ENCODE data around the gene THSD4.
A peak's percentile ranks its signal among the peaks of the same experiment; 100 is the strongest.

THSD4 gene

GRCh38 chr15:71801935-71802655, 686.8 kb downstream of the THSD4 start:
- no peak overlapping the region for H3K18ac ChIP-seq (ENCODE audit: low read depth in 1 of 2, low read length in 2 of 2)
- H2BK12ac ChIP-seq (ENCODE audit: low read length in 2 of 2): no peak overlapping the region
- peak overlapping the region; percentile 42 for H2AK5ac ChIP-seq (ENCODE audit: low read length, severe bottlenecking)
- no peaks in the 10 kb centered on the region for H3K79me1 ChIP-seq (replicated peaks; ENCODE audit: low read length, poor library complexity, severe bottlenecking)
- H3K4ac ChIP-seq (ENCODE audit: low read depth in 1 of 2, low read length in 2 of 2): no peak overlapping the region
- H3K9ac ChIP-seq (ENCODE audit: low read length): no peak overlapping the region
- peak overlapping the region in 1 of 2 experiments; percentile 6 for H3K4me3 ChIP-seq (ENCODE audit: insufficient read depth in 1 of 2, low read depth in 1 of 2, low read length in 2 of 2)
- H3K9me3 ChIP-seq (ENCODE audit: control insufficient read depth, low read length): no peaks in the 10 kb centered on the region
- 90% methylated on average over 24 of the region's 24 CpGs for WGBS
- H3K27ac ChIP-seq (ENCODE audit: low read length, poor library complexity, severe bottlenecking): no peak overlapping the region
- H3K23ac ChIP-seq (ENCODE audit: low read length in 2 of 2): no peak overlapping the region
- H4K8ac ChIP-seq (ENCODE audit: low read length): no peak overlapping the region
- no peak overlapping the region for H3K14ac ChIP-seq (ENCODE audit: low read length in 2 of 2)
- H3K4me2 ChIP-seq (ENCODE audit: low read length, poor library complexity, severe bottlenecking): no peak overlapping the region
- H3K36me3 ChIP-seq (ENCODE audit: control insufficient read depth in 1 of 2, insufficient read depth in 2 of 2, low read depth in 1 of 2, low read length in 2 of 2): peaks cover 0 to 4% of the 10 kb centered on the region in 2 experiments
- H3K27me3 ChIP-seq (ENCODE audit: control insufficient read depth in 1 of 2, insufficient read depth in 1 of 2, low read length in 2 of 2): no peaks in the 10 kb centered on the region
- H4K91ac ChIP-seq (ENCODE audit: low read length): no peak overlapping the region
- no peak overlapping the region for H2BK5ac ChIP-seq (ENCODE audit: low read depth, low read length, poor library complexity, severe bottlenecking)
- H3K4me1 ChIP-seq (ENCODE audit: control insufficient read depth, insufficient read depth, low read depth, low read length): peaks cover 25% of the 10 kb centered on the region
- no peak for DNase-seq
- no peak overlapping the region for H2BK15ac ChIP-seq (ENCODE audit: low read depth, poor library complexity, severe bottlenecking)
- H2BK120ac ChIP-seq (ENCODE audit: low read depth, low read length): no peak overlapping the region
- no peak overlapping the region for H2AFZ ChIP-seq (ENCODE audit: low read depth, low read length)

- Histone ChIP-seq H2BK12ac (ENCODE audit: low read length in 2 of 2) (no peak overlapping the region), H3K79me1 (replicated peaks; ENCODE audit: low read length, poor library complexity, severe bottlenecking) (no peaks in the 10 kb centered on the region), H2BK15ac (ENCODE audit: low read depth, poor library complexity, severe bottlenecking) (no peak overlapping the region), H3K4ac (ENCODE audit: low read depth in 1 of 2, low read length in 2 of 2) (no peak overlapping the region), H4K91ac (ENCODE audit: low read length) (no peak overlapping the region), H3K4me1 (ENCODE audit: control insufficient read depth, insufficient read depth, low read depth, low read length) (peaks cover 31% of the 10 kb centered on the region), H3K9me3 (ENCODE audit: control insufficient read depth, low read length) (no peaks in the 10 kb centered on the region), H3K18ac (ENCODE audit: low read depth in 1 of 2, low read length in 2 of 2) (no peak overlapping the region), H2AFZ (ENCODE audit: low read depth, low read length) (no peak overlapping the region), H3K27me3 (ENCODE audit: control insufficient read depth in 1 of 2, insufficient read depth in 1 of 2, low read length in 2 of 2) (peaks cover 0 to 2% of the 10 kb centered on the region in 2 experiments), H3K27ac (ENCODE audit: low read length, poor library complexity, severe bottlenecking) (no peak overlapping the region), H3K36me3 (ENCODE audit: control insufficient read depth in 1 of 2, insufficient read depth in 2 of 2, low read depth in 1 of 2, low read length in 2 of 2) (peaks cover 0 to 4% of the 10 kb centered on the region in 2 experiments), H3K4me2 (ENCODE audit: low read length, poor library complexity, severe bottlenecking) (no peak overlapping the region), H4K8ac (ENCODE audit: low read length) (no peak overlapping the region), H3K23ac (ENCODE audit: low read length in 2 of 2) (no peak overlapping the region), H3K14ac (ENCODE audit: low read length in 2 of 2) (no peak overlapping the region), H3K9ac (ENCODE audit: low read length) (no peak overlapping the region), H2BK120ac (ENCODE audit: low read depth, low read length) (no peak overlapping the region), H2BK5ac (ENCODE audit: low read depth, low read length, poor library complexity, severe bottlenecking) (no peak overlapping the region), H2AK5ac (ENCODE audit: low read length, severe bottlenecking) (peak overlapping the region; percentile 8), H3K4me3 (ENCODE audit: insufficient read depth in 1 of 2, low read depth in 1 of 2, low read length in 2 of 2) (no peak overlapping the region)
- WGBS: 35% methylated on average over 18 of the region's 21 CpGs
- no peak for DNase-seq
Measured at GRCh38 chr15:71802770-71803169, 687.5 kb downstream of the THSD4 start.

- no peak overlapping the region for H4K91ac ChIP-seq (ENCODE audit: low read length)
- no peaks in the 10 kb centered on the region for H3K36me3 ChIP-seq (ENCODE audit: control insufficient read depth in 1 of 2, insufficient read depth in 2 of 2, low read depth in 1 of 2, low read length in 2 of 2)
- H3K23ac ChIP-seq (ENCODE audit: low read length in 2 of 2): no peak overlapping the region
- no peak overlapping the region for H3K4ac ChIP-seq (ENCODE audit: low read depth in 1 of 2, low read length in 2 of 2)
- no peak for DNase-seq
- no peaks in the 10 kb centered on the region for H3K9me3 ChIP-seq (ENCODE audit: control insufficient read depth, low read length)
- no peak overlapping the region for H3K4me3 ChIP-seq (ENCODE audit: insufficient read depth in 1 of 2, low read depth in 1 of 2, low read length in 2 of 2)
- H3K27ac ChIP-seq (ENCODE audit: low read length, poor library complexity, severe bottlenecking): peak overlapping the region; percentile 7
- no peak overlapping the region for H3K4me2 ChIP-seq (ENCODE audit: low read length, poor library complexity, severe bottlenecking)
- no peak overlapping the region for H3K14ac ChIP-seq (ENCODE audit: low read length in 2 of 2)
- peaks cover 44% of the 10 kb centered on the region for H3K4me1 ChIP-seq (ENCODE audit: control insufficient read depth, insufficient read depth, low read depth, low read length)
- WGBS: 88% methylated on average over 4 of the region's 5 CpGs
- peak overlapping the region; percentile 33 for H2BK15ac ChIP-seq (ENCODE audit: low read depth, poor library complexity, severe bottlenecking)
- H3K27me3 ChIP-seq (ENCODE audit: control insufficient read depth in 1 of 2, insufficient read depth in 1 of 2, low read length in 2 of 2): peaks cover 0 to 15% of the 10 kb centered on the region in 2 experiments
- H3K79me1 ChIP-seq (replicated peaks; ENCODE audit: low read length, poor library complexity, severe bottlenecking): no peaks in the 10 kb centered on the region
- no peak overlapping the region for H2BK12ac ChIP-seq (ENCODE audit: low read length in 2 of 2)
- H2BK5ac ChIP-seq (ENCODE audit: low read depth, low read length, poor library complexity, severe bottlenecking): no peak overlapping the region
- H3K9ac ChIP-seq (ENCODE audit: low read length): no peak overlapping the region
- H2AK5ac ChIP-seq (ENCODE audit: low read length, severe bottlenecking): peak overlapping the region; percentile 38
- H3K18ac ChIP-seq (ENCODE audit: low read depth in 1 of 2, low read length in 2 of 2): no peak overlapping the region
- H2AFZ ChIP-seq (ENCODE audit: low read depth, low read length): no peak overlapping the region
- H4K8ac ChIP-seq (ENCODE audit: low read length): no peak overlapping the region
- H2BK120ac ChIP-seq (ENCODE audit: low read depth, low read length): no peak overlapping the region
Measured at GRCh38 chr15:71804226-71804625, 689.0 kb downstream of the THSD4 start.

GRCh38 chr15:71804695-71805470, 689.6 kb downstream of the THSD4 start:
- Histone ChIP-seq H3K4me1 (ENCODE audit: control insufficient read depth, insufficient read depth, low read depth, low read length) (peaks cover 48% of the 10 kb centered on the region), H3K4me3 (ENCODE audit: insufficient read depth in 1 of 2, low read depth in 1 of 2, low read length in 2 of 2) (no peak overlapping the region), H2AK5ac (ENCODE audit: low read length, severe bottlenecking) (peak overlapping the region; percentile 86), H3K9ac (ENCODE audit: low read length) (no peak overlapping the region), H2AFZ (ENCODE audit: low read depth, low read length) (no peak overlapping the region), H2BK5ac (ENCODE audit: low read depth, low read length, poor library complexity, severe bottlenecking) (no peak overlapping the region), H2BK12ac (ENCODE audit: low read length in 2 of 2) (peak overlapping the region in 1 of 2 experiments; percentile 37), H3K27ac (ENCODE audit: low read length, poor library complexity, severe bottlenecking) (no peak overlapping the region), H3K18ac (ENCODE audit: low read depth in 1 of 2, low read length in 2 of 2) (peak overlapping the region in 1 of 2 experiments; percentile 29), H3K14ac (ENCODE audit: low read length in 2 of 2) (no peak overlapping the region), H4K91ac (ENCODE audit: low read length) (no peak overlapping the region), H2BK15ac (ENCODE audit: low read depth, poor library complexity, severe bottlenecking) (no peak overlapping the region), H2BK120ac (ENCODE audit: low read depth, low read length) (no peak overlapping the region), H3K27me3 (ENCODE audit: control insufficient read depth in 1 of 2, insufficient read depth in 1 of 2, low read length in 2 of 2) (peaks cover 0 to 21% of the 10 kb centered on the region in 2 experiments), H3K4ac (ENCODE audit: low read depth in 1 of 2, low read length in 2 of 2) (no peak overlapping the region), H3K79me1 (replicated peaks; ENCODE audit: low read length, poor library complexity, severe bottlenecking) (no peaks in the 10 kb centered on the region), H4K8ac (ENCODE audit: low read length) (no peak overlapping the region), H3K36me3 (ENCODE audit: control insufficient read depth in 1 of 2, insufficient read depth in 2 of 2, low read depth in 1 of 2, low read length in 2 of 2) (no peaks in the 10 kb centered on the region), H3K23ac (ENCODE audit: low read length in 2 of 2) (peak overlapping the region in 1 of 2 experiments; percentile 27), H3K9me3 (ENCODE audit: control insufficient read depth, low read length) (no peaks in the 10 kb centered on the region), H3K4me2 (ENCODE audit: low read length, poor library complexity, severe bottlenecking) (no peak overlapping the region)
- DNase-seq: no peak
- WGBS: 82% methylated on average over 6 of the region's 6 CpGs
